ENCODE measurements around the gene UBA1.

Gene UBA1

GRCh38 chrX:47168495-47169073 is 25.0 kb upstream of the UBA1 start:
- no peak overlapping the region for H3K9ac ChIP-seq (ENCODE audit: low read depth, low read length, poor library complexity, severe bottlenecking)
- no peak overlapping the region for H3K4me3 ChIP-seq (ENCODE audit: low read length, poor library complexity, severe bottlenecking)
- no peak for TF ChIP-seq EZH2phosphoT487 (IDR thresholded peaks at IDR 0.05; ENCODE audit: borderline replicate concordance)
- TF ChIP-seq CTCF (conservative IDR thresholded peaks at IDR 0.05; ENCODE audit: low read length): no peak
- H3K36me3 ChIP-seq (ENCODE audit: insufficient read depth, low read length): peaks cover 46% of the 10 kb centered on the region; the same call in 1 of the 2 replicates
- H3K4me2 ChIP-seq (ENCODE audit: low read depth, low read length, poor library complexity, severe bottlenecking): no peak overlapping the region
- H2AFZ ChIP-seq (ENCODE audit: low read length): no peak overlapping the region
- H3K9me2 ChIP-seq (replicated peaks; ENCODE audit: low read depth, low read length): no peaks in the 10 kb centered on the region
- no peaks in the 10 kb centered on the region for H4K20me1 ChIP-seq (ENCODE audit: insufficient read depth, low read length, poor library complexity, severe bottlenecking)
- no peaks in the 10 kb centered on the region for H3F3A ChIP-seq (ENCODE audit: low read depth)
- no peaks in the 10 kb centered on the region for H3K9me3 ChIP-seq (ENCODE audit: insufficient read depth, low read depth, low read length)
- no peaks in the 10 kb centered on the region for H3K4me1 ChIP-seq (ENCODE audit: insufficient read depth, low read length, poor library complexity, severe bottlenecking)
- H3K79me2 ChIP-seq (ENCODE audit: insufficient read depth, low read length): peaks cover 23% of the 10 kb centered on the region; the same call in 1 of the 2 replicates
- no peaks in the 10 kb centered on the region for H3K27me3 ChIP-seq (ENCODE audit: insufficient read depth, low read length, poor library complexity, severe bottlenecking)

- peaks cover 19% of the 10 kb centered on the region; the same call in 1 of the 2 replicates for H3K79me2 ChIP-seq (ENCODE audit: insufficient read depth, low read length)
- peaks cover 53% of the 10 kb centered on the region; the same call in 1 of the 2 replicates for H3K36me3 ChIP-seq (ENCODE audit: insufficient read depth, low read length)
- H3K9ac ChIP-seq (ENCODE audit: low read depth, low read length, poor library complexity, severe bottlenecking): no peak overlapping the region
- no peak overlapping the region for H3K4me3 ChIP-seq (ENCODE audit: low read length, poor library complexity, severe bottlenecking)
- H2AFZ ChIP-seq (ENCODE audit: low read length): no peak overlapping the region
- no peaks in the 10 kb centered on the region for H3F3A ChIP-seq (ENCODE audit: low read depth)
- H3K27me3 ChIP-seq (ENCODE audit: insufficient read depth, low read length, poor library complexity, severe bottlenecking): no peaks in the 10 kb centered on the region
- no peaks in the 10 kb centered on the region for H3K9me2 ChIP-seq (replicated peaks; ENCODE audit: low read depth, low read length)
- H3K4me2 ChIP-seq (ENCODE audit: low read depth, low read length, poor library complexity, severe bottlenecking): no peak overlapping the region
- no peaks in the 10 kb centered on the region for H4K20me1 ChIP-seq (ENCODE audit: insufficient read depth, low read length, poor library complexity, severe bottlenecking)
- TF ChIP-seq CTCF (conservative IDR thresholded peaks at IDR 0.05; ENCODE audit: low read length) (no peak), EZH2phosphoT487 (IDR thresholded peaks at IDR 0.05; ENCODE audit: borderline replicate concordance) (no peak)
- no peaks in the 10 kb centered on the region for H3K4me1 ChIP-seq (ENCODE audit: insufficient read depth, low read length, poor library complexity, severe bottlenecking)
- no peaks in the 10 kb centered on the region for H3K9me3 ChIP-seq (ENCODE audit: insufficient read depth, low read depth, low read length)
These were observed 24.4 kb upstream of the UBA1 start for GRCh38 chrX:47169273-47169672.

- Histone ChIP-seq H3K9me3 (ENCODE audit: insufficient read depth, low read depth, low read length) (no peaks in the 10 kb centered on the region), H3K79me2 (ENCODE audit: insufficient read depth, low read length) (peaks cover 12% of the 10 kb centered on the region; the same call in 1 of the 2 replicates), H3K36me3 (ENCODE audit: insufficient read depth, low read length) (peaks cover 60% of the 10 kb centered on the region; the same call in 1 of the 2 replicates), H3K27me3 (ENCODE audit: insufficient read depth, low read length, poor library complexity, severe bottlenecking) (no peaks in the 10 kb centered on the region), H3K9ac (ENCODE audit: low read depth, low read length, poor library complexity, severe bottlenecking) (no peak overlapping the region), H3K9me2 (replicated peaks; ENCODE audit: low read depth, low read length) (no peaks in the 10 kb centered on the region), H4K20me1 (ENCODE audit: insufficient read depth, low read length, poor library complexity, severe bottlenecking) (no peaks in the 10 kb centered on the region), H2AFZ (ENCODE audit: low read length) (no peak overlapping the region), H3F3A (ENCODE audit: low read depth) (no peaks in the 10 kb centered on the region), H3K4me2 (ENCODE audit: low read depth, low read length, poor library complexity, severe bottlenecking) (no peak overlapping the region), H3K4me3 (ENCODE audit: low read length, poor library complexity, severe bottlenecking) (no peak overlapping the region), H3K4me1 (ENCODE audit: insufficient read depth, low read length, poor library complexity, severe bottlenecking) (no peaks in the 10 kb centered on the region)
- no peak for TF ChIP-seq CTCF (conservative IDR thresholded peaks at IDR 0.05; ENCODE audit: low read length)
- no peak for TF ChIP-seq EZH2phosphoT487 (IDR thresholded peaks at IDR 0.05; ENCODE audit: borderline replicate concordance)
These were observed 23.7 kb upstream of the UBA1 start for GRCh38 chrX:47169726-47170515.
